Measurements from ENCODE around the gene APIP.

DNA sequence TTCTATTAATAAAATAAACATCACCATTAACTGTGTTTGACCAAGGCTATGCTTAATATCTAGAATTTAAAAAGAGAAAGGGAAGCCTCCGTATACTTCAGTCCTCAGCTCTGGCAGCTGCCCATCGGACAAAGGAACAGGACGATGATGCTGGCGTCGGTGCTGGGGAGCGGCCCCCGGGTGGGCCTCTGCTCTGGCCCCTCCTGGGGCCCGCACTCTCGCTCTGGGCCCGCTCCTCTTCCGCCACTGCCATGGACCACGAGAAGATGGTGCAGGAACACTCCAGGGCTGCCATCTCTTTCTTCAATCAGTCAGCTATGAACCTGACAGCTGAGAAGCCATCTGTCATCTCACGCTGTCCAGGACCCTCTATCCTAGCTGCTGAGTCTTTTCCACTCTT is 25.5 kb upstream of the APIP start:
- TF ChIP-seq EZH2 (optimal IDR thresholded peaks at IDR 0.05; ENCODE audit: low read depth, low read length) (no peak), EZH2phosphoT487 (IDR thresholded peaks at IDR 0.05; ENCODE audit: low read length) (no peak)
- TF ChIP-seq, protein P1, sequence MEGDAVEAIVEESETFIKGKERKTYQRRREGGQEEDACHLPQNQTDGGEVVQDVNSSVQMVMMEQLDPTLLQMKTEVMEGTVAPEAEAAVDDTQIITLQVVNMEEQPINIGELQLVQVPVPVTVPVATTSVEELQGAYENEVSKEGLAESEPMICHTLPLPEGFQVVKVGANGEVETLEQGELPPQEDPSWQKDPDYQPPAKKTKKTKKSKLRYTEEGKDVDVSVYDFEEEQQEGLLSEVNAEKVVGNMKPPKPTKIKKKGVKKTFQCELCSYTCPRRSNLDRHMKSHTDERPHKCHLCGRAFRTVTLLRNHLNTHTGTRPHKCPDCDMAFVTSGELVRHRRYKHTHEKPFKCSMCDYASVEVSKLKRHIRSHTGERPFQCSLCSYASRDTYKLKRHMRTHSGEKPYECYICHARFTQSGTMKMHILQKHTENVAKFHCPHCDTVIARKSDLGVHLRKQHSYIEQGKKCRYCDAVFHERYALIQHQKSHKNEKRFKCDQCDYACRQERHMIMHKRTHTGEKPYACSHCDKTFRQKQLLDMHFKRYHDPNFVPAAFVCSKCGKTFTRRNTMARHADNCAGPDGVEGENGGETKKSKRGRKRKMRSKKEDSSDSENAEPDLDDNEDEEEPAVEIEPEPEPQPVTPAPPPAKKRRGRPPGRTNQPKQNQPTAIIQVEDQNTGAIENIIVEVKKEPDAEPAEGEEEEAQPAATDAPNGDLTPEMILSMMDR (IDR thresholded peaks at IDR 0.05; ENCODE audit: low read length): no peak
